HG03575 (cell line): ENCODE data around the gene URB1.
"Not testable (repeated sequence)": the region's sequence is repeated elsewhere in the genome, so short reads cannot be mapped to it uniquely, and the experiment has no call there.

ENCODE experiments used
- ATAC-seq: cut with Tn5 transposase; IDR thresholded peaks from one replicate; pipeline ENCODE4 v1.9.1; 2021; ENCODE audit not compliant: unreplicated experiment, insufficient number of reproducible peaks, low FRiP score; ENCODE audit errors: extremely low read depth

The URB1 gene

DNA sequence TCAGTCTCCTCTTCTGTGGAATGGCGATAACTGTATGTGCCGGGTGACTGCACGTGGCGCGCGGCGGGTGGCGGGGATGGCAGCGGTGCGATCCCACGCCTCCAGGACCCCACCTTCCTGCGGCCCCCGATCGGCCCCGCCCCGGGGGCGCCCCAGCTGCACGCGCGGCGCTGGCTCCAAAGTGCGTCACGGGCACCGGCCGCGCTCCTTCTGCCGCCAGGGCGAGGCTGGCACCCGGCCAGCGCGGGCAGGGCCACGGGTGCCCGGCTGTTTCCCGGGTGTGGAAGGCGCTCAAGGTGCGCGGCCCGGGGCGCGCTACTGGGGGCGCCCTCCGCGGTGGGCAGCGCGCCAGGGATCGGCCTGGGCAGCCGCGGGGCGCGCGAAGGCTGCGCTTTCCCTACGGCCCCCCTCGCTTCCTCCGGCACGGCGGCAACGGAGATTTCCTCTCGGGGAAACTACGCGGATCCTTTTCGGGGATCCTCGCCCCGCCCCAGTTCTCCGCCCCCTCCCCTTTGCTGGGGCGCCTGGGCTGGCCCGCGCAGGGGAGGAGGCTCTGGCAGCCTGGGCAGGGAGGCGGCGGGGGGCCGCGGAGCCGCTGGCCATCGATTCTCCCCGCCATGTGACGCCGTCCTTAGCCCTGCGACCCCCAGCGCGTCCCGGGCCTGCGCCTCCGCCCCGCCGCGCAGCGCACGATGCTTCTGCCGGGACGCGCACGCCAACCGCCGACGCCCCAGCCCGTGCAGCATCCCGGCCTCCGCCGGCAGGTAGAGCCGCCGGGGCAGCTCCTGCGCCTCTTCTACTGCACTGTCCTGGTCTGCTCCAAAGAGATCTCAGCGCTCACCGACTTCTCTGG is 19.6 kb upstream of the URB1 start, which contains the start of gene EVA1C:
Gene EVA1C (plus strand): TSS at position 545 of the 853 bp plus-strand sequence. CDS start 148 bp downstream, at position 693.
- no peak for ATAC-seq

DNA sequence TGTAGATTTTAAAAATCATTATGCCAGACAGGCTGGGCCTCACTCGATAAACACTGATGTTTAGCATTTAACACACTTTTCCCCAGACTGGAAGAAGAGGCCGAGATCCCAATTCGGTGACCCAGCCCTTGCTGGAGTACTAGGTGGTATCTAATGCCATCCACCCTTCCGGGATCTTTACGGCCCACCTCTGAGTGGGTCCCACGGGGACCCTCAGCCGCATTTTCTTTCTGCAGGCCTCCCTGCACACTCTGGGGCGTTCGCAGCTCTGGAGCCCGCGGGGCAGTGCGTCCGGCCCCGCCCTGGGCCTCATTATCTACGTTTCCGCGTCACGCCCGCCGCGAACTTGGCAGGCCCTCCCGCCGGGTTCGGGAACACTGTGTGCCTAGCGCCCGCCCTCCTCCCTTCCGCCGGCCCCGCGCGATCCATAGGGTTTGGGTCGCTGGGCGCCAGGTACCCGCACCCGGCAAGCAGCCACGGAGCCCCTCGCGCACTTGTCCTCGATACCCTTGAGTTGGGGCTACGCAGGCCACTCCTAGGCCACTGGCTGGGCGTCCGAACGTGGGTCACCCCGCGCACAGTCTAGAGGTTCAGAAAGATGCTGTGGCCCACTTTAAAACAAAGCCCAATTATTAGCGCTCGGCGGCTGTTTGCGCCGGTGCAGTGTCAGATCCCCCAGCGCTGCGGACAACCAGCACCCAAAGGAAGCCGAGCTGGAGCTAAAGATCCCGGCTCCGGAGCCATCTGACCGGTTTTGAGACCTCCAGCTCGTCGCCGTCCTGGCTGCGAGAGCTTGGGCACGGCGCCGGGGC is 18.7 kb upstream of the URB1 start:
- no peak for ATAC-seq

DNA sequence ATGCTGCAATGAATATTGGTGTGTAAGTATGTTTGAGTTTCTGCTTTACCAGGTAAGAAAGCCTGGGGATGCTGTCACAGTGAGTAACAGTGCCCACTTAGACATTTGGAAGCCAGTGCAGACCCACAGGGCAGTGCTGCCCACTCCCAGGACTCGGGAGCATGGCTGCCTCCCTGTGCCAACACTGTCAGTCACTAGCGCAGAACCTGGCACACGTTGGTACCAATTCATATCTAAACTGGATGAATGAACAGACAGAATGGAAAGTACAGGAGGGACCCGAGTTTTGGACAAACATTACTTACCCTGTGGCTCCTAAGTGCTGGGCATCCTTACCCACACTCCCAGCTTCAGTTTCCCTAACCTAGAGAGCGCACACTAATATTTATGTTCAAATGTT is 18.1 kb upstream of the URB1 start:
- ATAC-seq: no peak

DNA sequence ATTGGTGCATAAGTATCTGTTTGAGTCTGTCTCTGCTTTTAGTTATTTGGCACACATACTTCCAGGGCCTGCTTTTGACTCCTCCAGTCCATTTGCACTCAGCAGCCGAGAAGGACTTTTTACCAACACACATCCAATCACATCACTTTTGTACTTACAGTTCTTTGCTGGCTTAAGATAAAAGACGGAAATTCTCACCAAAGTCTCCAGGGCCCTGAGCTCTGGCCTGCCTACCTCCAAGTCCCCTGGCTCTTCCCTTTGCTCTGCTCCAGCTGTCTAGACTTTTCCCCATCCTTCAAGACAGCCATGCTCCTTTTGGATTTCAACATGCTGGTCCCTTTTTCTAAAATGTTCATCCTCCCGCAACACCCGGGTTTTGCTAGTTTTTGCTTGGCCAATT is 17.5 kb upstream of the URB1 start:
- no peak for ATAC-seq

DNA sequence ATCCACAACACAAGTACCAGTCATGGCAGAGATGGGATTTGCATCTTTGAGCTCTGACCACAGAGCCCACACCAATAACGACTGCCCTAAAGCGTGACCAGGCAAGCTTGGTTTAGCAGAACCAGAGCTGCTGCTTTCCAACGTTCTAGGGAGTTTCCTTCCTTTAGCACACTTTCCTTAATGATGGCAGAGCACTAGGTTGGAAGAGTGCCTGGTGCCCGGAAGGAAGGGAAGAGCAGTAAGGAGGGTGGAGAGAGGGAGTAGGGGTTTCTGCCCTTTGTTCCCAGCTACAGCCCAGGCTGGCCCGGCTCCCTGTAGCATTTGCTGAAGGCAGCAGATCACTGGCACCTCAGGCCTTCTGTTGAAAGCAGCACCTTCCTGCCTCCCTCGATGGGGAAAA is 13.6 kb upstream of the URB1 start:
- ATAC-seq: no peak

DNA sequence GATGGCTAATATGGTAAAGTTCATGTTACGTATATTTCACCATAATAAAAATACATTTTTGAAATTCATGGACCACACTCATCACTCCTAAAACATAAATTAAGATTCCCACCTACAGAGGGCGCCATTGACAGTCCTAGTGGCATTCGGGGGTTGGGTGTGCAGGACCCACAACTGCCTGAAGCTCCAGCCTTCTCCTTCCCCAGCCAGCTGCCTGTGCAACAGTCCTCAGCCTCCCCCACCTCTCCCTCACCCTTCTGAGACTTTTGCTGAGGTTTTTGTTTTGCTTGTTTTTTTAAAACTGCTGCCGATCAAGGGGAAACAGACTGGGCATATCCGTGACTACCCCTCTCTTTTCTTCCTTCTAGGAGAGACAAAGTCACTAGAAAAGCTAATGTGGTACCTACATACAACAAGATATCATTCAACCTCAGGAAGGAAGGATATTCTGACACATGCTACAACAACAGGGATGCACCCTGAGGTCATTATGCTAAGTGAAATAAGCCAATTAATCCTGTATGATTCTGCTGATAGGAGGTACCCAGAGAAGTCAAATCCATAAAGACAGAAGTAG is 10.5 kb upstream of the URB1 start:
- no peak for ATAC-seq

DNA sequence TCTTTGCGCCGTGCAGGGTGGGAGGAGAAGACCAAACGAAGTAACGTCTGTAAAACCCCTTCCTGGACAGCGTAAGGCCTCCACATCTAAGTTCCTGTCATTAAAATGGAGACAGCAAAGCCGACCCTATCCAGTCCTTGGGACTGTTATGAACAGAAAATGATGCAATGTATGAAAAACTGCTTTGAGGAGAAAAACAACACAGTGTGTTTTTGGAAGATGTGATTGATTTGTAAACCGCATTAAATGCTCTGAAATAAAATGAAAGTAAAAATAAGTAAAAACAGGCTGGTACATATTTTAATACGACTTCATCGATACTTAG is 827 bp upstream of the URB1 start:
- ATAC-seq: no peak

DNA sequence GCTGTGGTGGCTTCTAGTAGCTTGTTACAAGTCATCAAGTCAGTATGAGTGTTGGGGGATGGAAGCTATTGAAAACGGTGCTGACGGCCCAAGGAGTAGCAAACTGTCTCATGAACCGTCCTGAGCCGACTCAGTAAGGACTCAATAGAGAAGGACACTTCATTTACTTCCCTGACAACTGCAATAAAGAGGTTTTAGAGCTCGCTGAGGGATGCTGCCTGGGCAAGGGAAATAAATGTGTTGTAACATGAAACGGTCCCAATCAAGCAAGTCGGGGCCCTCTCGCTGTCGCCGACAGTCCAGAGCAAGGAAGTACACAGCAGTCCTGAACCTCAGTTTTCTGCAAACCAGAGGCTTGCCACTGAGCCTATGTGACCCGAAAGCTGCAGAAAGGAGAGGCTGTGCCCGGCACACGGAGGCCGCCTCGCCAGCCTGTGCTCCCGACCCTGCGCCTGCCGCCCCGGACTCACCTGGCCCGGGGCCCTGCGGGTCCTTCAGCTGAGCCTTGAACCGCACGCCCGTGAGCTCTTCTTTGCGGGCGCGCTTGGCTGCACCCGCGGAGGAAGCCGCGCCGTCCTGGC is 423 bp downstream of the URB1 start:
- ATAC-seq: no peak

DNA sequence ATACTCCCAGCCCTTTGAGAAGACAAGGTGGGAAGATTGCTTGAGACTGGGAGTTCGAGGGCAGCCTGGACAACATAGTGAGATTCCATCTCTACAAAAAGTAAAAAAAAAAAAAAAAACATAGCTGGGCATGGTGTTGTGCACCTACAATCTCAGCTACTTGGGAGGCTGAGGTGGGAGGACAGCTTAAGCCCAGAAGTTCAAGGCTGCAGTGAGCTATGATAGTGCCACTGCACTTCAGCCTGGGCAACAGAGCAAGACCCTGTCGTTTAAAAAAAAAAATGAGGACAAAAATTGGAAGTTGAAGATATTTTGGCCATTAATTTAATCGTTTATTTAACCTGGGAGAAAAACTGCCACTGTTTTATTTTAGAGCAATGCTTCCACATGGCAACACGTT is 1.1 kb downstream of the URB1 start:
- ATAC-seq: no peak

DNA sequence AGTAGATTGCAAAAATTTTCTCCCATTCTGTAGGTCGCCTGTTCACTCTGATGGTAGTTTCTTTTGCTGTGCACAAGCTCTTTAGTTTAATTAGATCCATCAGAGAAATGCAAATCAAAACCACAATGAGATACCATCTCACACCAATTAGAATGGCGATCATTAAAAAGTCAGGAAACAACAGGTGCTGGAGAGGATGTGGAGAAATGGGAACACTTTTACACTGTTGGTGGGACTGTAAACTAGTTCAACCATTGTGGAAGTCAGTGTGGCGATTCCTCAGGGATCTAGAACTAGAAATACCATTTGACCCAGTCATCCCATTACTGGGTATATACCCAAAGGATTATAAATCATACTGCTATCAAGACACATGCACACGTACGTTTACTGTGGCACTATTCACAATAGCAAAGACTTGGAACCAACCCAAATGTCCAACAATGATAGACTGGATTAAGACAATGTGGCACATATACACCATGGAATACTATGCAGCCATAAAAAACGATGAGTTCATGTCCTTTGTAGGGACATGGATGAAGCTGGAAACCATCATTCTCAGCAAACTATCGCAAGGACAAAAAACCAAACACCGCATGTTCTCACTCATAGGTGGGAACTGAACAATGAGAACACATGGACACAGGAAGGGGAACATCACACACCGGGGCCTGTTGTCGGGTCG is 2.1 kb downstream of the URB1 start:
- ATAC-seq: not testable (repeated sequence)

DNA sequence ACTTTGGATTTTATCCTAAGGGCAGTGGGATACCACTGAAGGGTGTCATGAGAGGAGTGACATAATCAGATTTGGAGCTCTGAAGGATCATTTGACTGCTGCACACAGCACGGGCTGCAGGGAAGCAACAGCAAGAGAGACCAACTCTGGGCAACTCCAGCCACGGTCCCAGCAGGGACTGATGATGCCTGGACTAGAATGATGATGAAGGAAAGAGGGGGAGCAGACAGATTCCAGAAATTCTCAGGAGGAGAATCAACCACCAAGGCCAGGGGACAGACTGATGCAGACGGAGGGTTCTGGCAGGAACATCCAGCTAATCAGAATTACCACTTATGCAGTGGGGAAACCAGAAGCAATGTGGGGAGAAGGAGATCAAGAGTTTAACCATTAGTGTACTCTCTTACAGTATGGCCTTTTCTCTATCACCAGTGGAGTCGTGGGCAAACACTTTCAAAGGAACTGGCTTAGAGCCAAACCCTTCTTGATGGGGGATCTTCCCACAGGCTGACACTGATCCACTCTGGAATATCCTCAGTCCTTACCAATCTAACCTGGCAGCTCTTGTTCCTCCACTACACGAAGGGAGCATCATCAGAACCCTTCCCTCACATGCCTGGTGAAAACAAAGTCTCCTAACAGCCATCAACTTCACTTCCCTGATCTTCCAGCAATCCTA is 3.3 kb downstream of the URB1 start:
- no peak for ATAC-seq

DNA sequence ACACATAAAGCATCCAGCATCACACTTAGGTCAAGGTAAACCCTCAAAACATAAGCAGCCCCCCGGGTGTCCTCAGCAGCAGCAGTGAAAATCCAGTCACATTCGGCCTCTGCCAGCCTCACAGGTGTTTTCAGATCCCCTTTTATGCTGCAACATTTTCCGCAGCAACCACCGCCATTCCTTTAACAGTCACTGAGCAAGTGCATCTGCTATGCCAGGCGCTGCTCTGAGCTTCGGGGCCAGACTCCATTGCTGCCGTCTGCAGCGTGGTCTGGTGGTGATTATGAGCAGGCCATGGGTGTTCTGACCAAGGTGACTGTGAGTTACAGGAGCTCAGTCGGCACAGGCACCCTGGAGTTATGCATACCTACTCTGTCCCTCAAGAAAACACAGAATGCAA is 4.5 kb downstream of the URB1 start:
- no peak for ATAC-seq

DNA sequence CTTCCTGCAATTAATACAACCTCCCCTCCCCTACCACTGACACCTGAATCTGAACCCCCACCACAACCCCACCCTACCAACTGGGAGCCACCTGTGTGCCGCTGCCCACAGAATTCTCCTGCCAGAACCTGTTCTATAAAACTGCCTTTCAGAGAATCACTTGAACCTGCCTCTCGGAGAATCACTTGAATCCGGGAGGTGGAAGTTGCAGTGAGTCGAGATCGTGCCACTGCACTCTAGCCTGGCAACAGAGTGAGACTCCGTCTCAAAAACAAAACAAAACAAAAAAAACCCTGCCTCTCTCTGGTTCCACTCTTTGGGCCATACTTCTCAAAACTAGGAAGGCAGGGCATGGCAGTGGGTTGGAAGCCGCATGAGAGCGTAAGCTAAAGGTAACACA is 5.7 kb downstream of the URB1 start:
- no peak for ATAC-seq

DNA sequence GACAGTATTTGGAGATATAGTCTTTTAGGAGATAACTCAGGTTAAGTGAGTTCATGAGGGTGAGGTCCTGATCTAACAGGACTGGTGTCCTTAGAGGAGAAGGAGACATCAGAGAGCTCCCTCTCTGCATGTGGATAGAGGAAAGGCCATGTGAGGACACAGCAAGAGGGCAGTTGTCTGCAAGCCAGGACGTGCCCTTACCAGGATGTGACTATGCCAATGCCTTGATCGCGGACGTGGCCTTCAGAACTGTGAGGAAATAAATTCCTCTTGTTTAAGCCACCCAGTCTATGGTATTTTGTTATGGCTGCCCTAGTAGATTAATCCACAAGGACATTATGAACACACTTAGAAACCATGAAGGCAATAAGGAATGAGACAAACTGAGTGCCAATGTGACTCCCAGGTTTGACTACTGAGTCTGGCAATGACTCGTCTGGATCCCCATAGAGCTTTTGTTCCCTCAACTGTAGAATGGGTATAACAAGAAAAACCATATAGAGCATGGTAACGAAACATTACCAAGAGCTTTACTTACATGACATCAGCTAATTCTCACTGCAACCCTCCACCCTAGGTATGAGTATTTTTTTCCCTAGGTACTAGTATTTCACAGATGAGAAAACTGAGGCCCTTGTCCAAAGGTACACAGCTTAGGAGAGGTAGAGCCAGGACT is 6.5 kb downstream of the URB1 start:
- ATAC-seq: no peak

DNA sequence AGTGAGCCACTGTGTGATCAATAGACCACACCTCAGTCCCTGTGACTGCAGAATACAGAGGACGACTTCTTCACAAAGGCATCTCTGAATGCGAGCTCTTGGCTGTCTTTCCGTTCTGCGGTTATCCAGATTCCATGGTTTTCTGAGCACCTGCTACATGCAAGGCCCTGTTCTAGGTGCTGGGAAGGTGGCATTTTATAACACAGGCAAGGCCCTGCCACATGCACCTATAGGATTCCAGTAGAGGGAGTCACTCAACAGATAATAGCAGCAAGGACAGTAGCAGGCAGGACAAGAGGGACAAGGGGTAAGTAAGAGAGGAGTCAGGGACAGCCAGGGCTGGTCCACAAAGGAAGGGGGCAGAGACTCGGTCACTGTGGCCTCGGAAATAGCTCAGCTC is 9.0 kb downstream of the URB1 start:
- no peak for ATAC-seq

DNA sequence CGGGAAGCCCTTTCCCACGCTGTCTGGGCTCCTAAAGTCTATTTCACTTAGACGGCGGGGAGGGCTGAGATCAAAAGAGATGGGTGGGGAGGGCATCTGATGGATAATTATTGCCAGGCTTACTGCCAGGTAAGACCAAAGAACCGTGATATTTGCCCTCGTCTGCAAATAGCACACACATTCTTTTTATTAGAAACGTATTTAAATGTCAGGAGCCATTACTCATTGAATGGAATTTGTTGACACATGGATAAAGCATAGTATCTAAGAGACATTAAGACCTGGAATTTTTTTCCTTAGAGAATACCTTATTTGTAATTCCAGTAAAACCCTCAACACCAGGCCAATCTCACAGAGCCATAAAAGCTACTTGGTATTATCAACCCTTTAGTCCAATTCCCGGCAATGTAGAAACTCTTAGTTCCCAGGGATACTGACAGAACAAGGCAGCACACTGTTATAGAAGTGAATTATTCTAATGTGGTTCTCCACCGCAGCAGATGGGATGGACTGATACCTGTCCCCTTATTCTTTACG is 10.6 kb downstream of the URB1 start:
- ATAC-seq: no peak

DNA sequence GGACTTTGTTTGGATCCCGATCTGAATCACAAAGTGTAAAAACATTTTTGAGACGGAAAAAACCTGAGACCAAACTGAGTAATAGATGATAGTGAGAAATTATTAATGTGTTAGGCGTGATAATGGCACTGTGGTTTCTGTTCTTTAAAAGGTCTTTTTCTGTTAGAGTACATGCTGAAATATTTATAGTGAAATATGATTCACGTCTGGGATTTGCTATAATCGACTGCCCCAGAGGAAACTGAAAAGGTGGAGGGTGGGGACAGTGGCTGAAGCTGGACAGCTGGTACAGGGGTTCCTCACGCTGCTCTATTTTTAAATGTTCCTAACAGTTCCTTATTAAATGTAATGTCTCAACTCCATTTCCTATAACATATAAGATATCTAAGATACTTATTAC is 11.2 kb downstream of the URB1 start:
- ATAC-seq: no peak

DNA sequence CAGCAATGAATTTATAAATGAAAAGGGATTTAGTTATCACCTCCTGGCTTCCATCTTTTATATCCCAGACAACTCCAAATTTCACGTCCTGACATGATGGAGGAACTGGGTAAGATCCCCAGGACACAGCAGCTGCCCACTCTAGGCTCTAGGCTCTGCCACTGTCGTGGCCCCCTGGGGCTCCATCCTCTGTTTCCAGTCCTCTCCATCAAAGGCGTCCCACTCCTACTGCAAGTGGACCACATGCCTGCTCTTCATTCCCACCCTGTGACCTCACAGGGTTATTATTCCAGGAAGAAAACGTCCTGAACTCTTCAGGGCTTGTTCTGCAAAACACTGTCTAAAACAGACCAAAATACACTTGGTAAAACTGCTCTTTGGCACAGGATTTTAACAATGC is 11.9 kb downstream of the URB1 start:
- no peak for ATAC-seq
